ENCODE measurements around the gene ARSB. TPM values are rescaled to one million over a fixed set of nuclear protein-coding genes. Genes with fewer than 3 reads are reported as not detected.

ARSB gene
- total and polyA plus RNA-seq, 9 of the 15 experiments (the other 6 are each of a cell fraction or from before 2014, with no cell fraction given): 0.52 to 4.6 (median 2.4) TPM

- in situ Hi-C loops (cut with MboI) (no loop called here), intact Hi-C loops (cut with micrococcal nuclease) (loop anchor here (5.0 kb wide), 1 partner anchor 359 kb away; no protein-coding TSS in a partner anchor)
- WGBS (ENCODE audit: insufficient coverage, low coverage, missing lambda C conversion rate): 3% methylated on average over 4 of the region's 4 CpGs
- no peaks in the 10 kb centered on the region for H3K9me3 ChIP-seq (replicated peaks; ENCODE audit: control insufficient read depth, insufficient read depth, low read depth, low read length)
- ATAC-seq (no peak), DNase-seq (ENCODE audit: extremely low read depth in 1 of 4, low spot score in 3 of 4) (no peak), FAIRE-seq (peak; percentile 15)
- H3K79me2 ChIP-seq (ENCODE audit: control insufficient read depth, insufficient read depth, low read length): no peaks in the 10 kb centered on the region
- TF ChIP-seq GABPB1 (CRISPR knock-in tag; IDR thresholded peaks at IDR 0.05) (no peak), NFE2L1 (tag; IDR thresholded peaks at IDR 0.05; ENCODE audit: borderline replicate concordance, low read depth) (no peak), SREBF1 (IDR thresholded peaks at IDR 0.05; ENCODE audit: borderline replicate concordance, low read depth, low read length) (no peak), HDAC2 (IDR thresholded peaks at IDR 0.05) (no peak), NR2F6 (CRISPR knock-in tag; IDR thresholded peaks at IDR 0.05) (no peak), ZNF280A (IDR thresholded peaks at IDR 0.05; ENCODE audit: low read depth, partially characterized antibody) (no peak), TAF15 (IDR thresholded peaks at IDR 0.05; ENCODE audit: low read depth, low read length) (no peak), ZNF253 (CRISPR knock-in tag; conservative IDR thresholded peaks at IDR 0.05) (no peak), PHTF2 (CRISPR knock-in tag; IDR thresholded peaks at IDR 0.05) (no peak), E2F8 (IDR thresholded peaks at IDR 0.05; ENCODE audit: low read depth, partially characterized antibody) (no peak), PCBP2 (IDR thresholded peaks at IDR 0.05; ENCODE audit: low read depth, low read length, poor library complexity, severe bottlenecking) (no peak), ZNF695 (CRISPR knock-in tag; IDR thresholded peaks at IDR 0.05) (no peak), ZNF274 (IDR thresholded peaks at IDR 0.05; ENCODE audit: borderline replicate concordance, low read depth, low read length) (no peak), MAZ (CRISPR knock-in tag; conservative IDR thresholded peaks at IDR 0.05 in 1 of 2, IDR thresholded peaks at IDR 0.05 in 1 of 2) (no peak), RBM39 (optimal IDR thresholded peaks at IDR 0.05; ENCODE audit: low read depth, low read length) (no peak), FOXJ2 (tag; IDR thresholded peaks at IDR 0.05) (no peak)
- H3K27ac ChIP-seq (ENCODE audit: extremely low read depth, low read depth, low read length): no peak overlapping the region
- peaks cover 0 to 17% of the 10 kb centered on the region in 2 experiments; a peak in 3 of 5 replicates for H3K27me3 ChIP-seq (ENCODE audit: control insufficient read depth in 2 of 2, insufficient read depth in 2 of 2, low read length in 2 of 2)
- no peak overlapping the region for H2AFZ ChIP-seq (ENCODE audit: low read depth, low read length)
- H3K4me1 ChIP-seq (replicated peaks in 1 of 2; ENCODE audit: control insufficient read depth in 2 of 2, insufficient read depth in 2 of 2, low read length in 2 of 2): no peaks in the 10 kb centered on the region
- no peaks in the 10 kb centered on the region for H4K20me1 ChIP-seq (replicated peaks; ENCODE audit: control insufficient read depth, insufficient read depth, low read length)
- no peak overlapping the region for H3K9ac ChIP-seq (ENCODE audit: insufficient read depth in 1 of 2, low read depth in 2 of 2, low read length in 2 of 2)
- H3K36me3 ChIP-seq (ENCODE audit: control insufficient read depth, insufficient read depth, low read length): no peaks in the 10 kb centered on the region
- POLR2A ChIA-PET: no interaction called here
- no TSS peak for BruUV-seq (replicated peaks)
- H3K9me1 ChIP-seq (ENCODE audit: control insufficient read depth, insufficient read depth, low read length): no peaks in the 10 kb centered on the region
- CTCF ChIA-PET (ENCODE audit: low intra/inter-chr PET ratio): no interaction called here
- H3K4me3 ChIP-seq: no peak overlapping the region
- H3K4me2 ChIP-seq (ENCODE audit: insufficient read depth, low read length): no peak overlapping the region
These were observed 89.0 kb downstream of the ARSB start for GRCh38 chr5:78896132-78896531.

Measured in K562 (cell line).